GM21723 (cell line): ENCODE data around the gene POTED.
"Not testable (repeated sequence)": the region's sequence is repeated elsewhere in the genome, so short reads cannot be mapped to it uniquely, and the experiment has no call there.

Source experiments
- ATAC-seq: cut with Tn5 transposase; IDR thresholded peaks from one replicate; pipeline ENCODE4 v1.9.1; 2021; ENCODE audit warnings: mild to moderate bottlenecking, moderate library complexity; ENCODE audit not compliant: unreplicated experiment

Gene POTED

DNA sequence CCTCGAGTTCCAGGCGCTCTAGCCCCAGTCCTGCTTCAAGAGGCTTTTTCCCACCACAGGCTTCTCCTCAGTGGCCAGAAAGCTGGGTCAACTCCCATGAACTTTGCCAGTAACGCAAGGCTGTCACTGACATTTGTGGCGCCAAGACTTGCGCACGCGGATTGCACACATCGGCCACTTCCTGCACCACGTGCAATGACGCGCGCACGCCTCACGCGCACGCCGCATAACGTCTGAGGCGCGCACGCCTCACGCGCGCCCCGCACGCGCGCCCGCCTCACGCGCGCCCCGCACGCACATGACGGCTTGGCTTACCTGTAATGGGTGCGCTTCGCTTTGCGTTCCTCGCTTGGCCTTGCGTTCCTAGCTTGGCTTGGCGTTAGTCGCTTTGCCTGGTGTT is at the start of gene POTED:
TSS of gene POTED (plus strand) at position 301 of the 400 bp plus-strand sequence. CDS start 452 bp downstream, outside the sequence.
- ATAC-seq, result not testable (repeated sequence)

- ATAC-seq, result not testable (repeated sequence)
Measured at GRCh38 chr21:13650101-13650500, 40.5 kb downstream of the POTED start.

DNA sequence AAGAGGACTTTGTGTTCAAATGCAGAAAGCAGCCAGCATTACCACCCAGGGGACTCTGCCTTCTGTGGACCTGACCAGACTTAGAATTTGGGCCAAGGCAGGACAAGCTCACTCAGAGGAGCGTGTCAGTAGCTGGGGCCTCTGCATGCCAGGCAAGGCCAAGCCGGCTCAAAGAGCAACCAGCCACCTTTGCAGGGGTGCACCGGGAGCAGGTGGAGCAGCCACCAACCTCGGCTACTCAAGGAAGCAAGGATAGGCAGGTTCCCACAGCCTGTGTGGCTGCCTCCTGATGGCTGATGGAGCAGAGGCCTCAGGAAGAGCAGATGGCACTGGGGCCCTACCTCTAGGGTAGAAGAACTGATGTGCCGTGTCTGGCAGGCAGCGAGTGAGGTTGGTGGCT is 42.2 kb downstream of the POTED start:
- ATAC-seq, result not testable (repeated sequence)
